Pulmonary artery endothelial cell (primary cell): ENCODE data around the gene LNX1. TPM values are rescaled to one million over a fixed set of nuclear protein-coding genes. Genes with fewer than 3 reads are reported as not detected.

Experiments used
- DNase-seq: peaks from one replicate; pipeline ENCODE4 v3.0.0-alpha.2; 2011; ENCODE audit warnings: low read depth, low spot score
- total RNA-seq: library from RNA; depleted of rRNA; stranded (reverse); fragments of >200 nt; gene quantifications from 2 replicates; pipeline ENCODE4 v1.2.3, GENCODE V29; 2014

Gene LNX1
- total RNA-seq, 1 donor from 2014 or later = 6.1 TPM

DNA sequence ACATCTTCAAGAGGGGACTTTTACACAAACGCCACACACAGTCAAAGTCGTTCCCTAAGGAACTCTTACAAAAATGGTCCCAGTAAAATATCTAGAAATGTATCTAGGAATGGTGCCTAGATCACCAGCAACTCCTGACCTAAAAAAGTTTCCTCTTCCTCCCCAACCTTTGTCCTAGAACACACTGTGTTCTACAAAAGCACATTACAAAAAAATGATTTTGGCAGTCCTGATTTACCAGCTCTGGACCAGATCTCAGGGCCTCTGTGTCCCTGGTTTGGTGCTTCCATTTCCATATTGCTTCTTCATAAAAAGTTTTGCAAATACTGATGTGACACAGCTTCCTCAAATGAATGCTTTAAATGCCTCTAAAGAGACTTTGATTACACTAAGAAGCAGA lies 55.0 kb downstream of the LNX1 start:
- DNase-seq = no peak

- DNase-seq = no peak
These were observed 55.7 kb downstream of the LNX1 start for GRCh38 chr4:53535567-53535966.

DNA sequence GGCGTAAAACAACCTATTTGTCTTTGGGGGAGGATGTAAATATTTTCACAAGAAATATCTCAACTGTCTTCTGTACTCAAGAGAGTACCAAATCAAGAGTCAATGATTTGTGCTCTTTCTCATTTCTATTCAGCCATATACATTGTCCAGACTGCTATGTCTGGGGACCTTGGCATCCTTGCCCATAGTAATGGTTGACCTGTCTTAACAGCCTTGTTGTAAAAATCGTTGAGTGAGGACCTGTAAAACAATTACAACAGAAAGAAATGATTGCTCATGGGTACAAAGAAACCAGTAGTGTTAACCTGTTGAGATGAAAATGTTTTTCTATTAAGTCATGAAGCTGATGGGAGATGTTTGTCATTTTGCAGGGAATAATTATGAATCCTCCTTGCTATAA lies 56.6 kb downstream of the LNX1 start:
- no peak for DNase-seq

DNA sequence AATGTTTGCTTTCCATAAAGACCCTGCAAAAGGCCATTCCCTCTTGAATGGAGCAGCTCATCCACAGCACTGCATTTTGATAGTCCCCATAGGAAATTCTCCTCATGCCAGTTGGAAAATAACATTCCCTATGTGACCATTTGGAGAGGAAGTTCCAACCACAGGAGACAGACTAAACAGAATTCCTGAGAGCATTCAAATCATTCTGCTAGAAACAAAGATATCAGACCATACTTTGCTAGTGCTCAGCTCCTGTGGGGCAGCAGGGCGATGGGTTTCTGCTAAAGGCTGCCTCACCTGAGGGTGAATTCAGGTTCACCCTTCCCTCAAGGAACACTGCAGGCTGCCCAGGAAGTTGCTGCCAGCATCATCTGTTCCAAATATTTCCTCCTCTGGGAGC lies 58.8 kb downstream of the LNX1 start:
- DNase-seq = no peak

- no peak for DNase-seq
These were observed 59.6 kb downstream of the LNX1 start for GRCh38 chr4:53531585-53532224.

DNA sequence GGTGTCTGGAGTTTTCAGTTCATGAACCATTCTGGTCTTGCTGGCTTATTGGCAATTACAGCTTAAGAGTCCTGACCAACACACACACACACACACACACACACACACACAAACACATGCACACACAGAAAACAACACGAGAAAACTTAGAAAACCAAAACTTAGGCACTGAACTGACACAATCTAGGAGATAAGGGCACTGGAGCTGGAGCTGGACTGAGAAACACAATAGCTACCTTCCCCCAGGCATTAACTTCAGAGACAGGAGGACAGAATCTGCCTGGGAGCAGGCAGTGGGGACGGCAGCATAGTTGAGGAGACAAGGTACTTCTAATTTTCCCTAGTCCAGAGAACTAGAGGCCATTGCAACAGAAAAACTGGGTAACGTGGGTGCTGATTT lies 62.3 kb downstream of the LNX1 start:
- no peak for DNase-seq

DNA sequence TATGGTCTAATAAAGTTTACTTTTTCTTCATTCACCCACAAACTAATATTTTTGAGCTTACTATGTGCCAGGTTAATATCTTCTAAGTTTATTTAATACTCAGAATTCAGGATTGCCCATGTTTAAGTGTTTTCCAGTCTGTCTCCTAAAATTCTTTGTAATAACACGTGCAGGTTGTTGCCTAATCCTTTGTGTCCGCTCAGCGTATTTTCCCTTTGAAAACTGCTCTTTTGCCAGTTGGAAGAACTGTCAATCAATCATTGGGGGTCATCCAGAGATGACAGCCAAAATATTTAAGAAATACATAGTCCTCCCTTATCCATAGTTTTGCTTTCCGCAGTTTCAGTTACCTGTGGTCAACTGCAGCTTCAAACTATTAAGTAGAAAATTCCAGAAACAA lies 63.4 kb downstream of the LNX1 start:
- no peak for DNase-seq

GRCh38 chr4:53527326-53527725 lies 64.0 kb downstream of the LNX1 start:
- no peak for DNase-seq

DNA sequence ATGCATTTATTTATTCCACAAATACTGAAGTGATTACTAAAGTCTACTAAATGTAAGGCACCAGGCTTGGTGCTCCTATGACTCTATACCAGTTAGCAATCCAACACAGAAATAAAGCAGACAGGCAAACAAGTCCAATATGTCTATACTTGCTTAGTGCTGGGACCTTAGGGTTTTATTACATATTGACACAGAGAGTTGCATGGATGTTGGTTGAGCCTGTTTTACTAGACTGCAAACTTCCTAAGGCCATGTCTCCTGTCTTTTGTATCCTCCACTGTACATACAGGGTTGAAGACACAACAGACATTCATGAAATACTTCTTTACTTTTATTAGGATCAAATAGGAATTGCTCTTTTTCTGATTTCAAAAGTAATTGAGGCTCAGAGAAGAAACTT lies 69.0 kb downstream of the LNX1 start:
- no peak for DNase-seq

DNA sequence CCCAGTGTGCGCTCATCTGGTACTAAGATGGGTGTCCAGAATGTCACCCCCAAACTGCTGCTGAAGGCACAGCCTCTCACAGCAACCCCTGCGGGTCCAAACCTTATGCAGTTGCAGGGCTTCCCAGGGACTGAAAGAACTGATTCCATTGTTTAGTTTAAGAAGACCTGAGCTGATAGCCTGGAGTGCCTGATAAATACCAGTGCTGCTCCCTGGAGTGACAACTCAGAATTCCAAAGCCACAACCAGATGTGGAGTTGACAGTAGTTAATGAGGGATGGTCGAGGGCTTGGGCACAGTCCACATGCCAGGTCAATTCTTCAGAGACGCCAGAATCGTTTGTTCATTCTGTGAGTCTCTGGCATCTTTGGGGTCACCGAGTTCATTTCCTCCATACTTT lies 71.2 kb downstream of the LNX1 start:
- no peak for DNase-seq

DNA sequence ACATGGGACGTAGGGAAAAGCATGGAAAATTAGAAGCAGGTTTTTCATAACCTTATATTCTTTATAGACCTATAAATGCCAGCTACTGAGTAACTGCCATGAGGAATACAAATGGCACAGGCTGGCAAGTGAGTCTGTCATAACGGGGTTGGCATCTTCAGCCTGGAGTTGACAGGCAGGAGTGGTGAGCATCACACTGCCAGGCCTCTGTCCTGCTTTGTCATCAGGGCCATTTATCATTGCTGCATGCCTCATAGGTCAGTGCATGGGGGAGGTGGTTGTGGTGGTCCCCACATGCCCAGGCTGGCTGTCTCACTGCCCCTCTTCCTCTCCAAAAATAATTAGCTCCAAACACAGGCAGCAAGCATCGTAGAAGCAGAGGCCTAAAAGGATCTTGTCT lies 72.5 kb downstream of the LNX1 start:
- DNase-seq = no peak

DNA sequence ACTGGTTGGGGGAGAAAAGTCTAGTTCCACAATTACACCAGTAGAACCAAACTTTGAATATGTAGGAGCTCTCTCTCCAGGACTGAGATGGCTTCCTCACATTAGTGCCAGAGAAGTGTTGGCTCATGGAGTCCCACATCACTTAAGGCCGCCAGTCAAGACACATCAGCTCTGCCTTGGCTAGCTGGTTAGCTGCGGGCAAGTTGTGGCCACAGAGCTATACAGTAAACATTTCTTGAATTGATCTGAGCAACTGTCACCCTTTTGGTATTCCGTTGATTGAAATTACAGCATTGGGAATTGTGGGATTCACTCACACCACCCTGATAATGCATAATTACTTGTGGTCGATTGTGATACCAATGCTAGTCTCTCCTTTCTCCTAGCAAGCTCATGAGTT lies 76.2 kb downstream of the LNX1 start:
- DNase-seq = no peak

GRCh38 chr4:53514509-53514908 lies 76.8 kb downstream of the LNX1 start:
- DNase-seq = no peak

- no peak for DNase-seq
These were observed 78.7 kb downstream of the LNX1 start for GRCh38 chr4:53512608-53513007.

DNA sequence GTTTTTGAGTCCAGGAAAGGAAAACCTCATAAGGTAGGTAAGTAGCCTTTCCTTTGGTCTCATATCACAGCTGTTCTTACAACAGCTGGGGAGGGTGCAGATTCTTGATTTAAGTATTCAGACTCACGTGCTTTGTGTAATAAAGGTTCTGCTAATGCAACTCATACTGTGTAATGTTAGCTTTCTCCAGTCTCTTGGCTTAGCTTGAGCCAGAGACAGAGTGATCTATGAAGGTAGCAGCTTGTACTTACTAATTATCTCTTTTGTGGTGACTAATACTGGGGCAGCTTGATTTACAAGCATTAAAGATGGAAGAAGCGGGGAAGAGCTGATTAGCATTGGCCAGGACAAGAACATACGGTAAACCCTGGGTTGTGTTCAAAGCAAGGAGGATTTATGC lies 80.3 kb downstream of the LNX1 start:
- DNase-seq = no peak

DNA sequence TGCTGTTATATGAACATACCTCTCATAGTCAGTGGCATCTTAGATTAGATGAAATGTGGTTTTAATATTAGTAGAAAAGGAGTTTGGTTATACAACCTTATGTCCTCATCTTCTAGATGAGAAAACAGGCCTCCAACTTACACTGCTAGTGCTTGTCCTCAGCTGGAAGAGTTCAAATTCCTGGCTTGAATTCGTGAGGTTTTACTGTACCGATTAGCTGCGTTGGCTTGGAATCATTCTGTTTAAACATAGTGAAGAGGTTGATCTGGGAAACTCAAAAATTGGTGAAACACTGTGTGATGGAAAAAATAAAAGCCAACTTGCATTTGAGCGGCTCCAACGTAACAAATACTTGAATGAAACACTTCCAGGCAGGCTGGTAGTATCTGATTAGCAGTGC lies 81.0 kb downstream of the LNX1 start:
- no peak for DNase-seq

- DNase-seq = no peak
These were observed 82.8 kb downstream of the LNX1 start for GRCh38 chr4:53508446-53508845.

DNA sequence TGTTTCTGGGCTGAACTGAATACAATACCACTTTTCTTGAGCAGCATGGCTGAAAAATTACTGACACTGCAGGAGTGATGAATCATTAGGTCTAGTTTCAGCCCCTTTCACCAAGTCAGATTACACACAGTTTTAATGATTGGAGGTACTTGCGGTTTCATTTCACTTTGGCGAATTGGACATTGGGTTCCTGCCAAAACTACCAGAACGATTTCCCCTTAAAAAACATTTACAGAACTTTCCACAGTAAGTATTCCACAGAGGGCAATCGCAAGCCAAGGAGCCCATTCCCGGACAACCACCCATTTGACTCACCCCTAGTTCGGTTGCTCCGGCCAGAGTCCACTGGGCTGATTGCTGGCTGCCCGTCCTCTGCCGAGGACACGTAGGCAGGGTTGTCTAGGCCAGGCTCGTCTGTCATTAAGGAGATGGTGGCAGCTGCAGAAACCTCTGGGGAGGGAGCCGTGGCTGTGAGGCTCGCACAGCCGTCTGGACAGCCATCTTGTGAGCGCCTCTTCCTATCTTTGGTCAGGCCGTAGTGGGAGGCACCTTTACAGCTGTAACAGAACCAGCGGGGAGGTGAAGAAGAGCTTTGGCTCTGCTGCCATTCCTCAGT lies 83.5 kb downstream of the LNX1 start:
- peak; percentile 33 for DNase-seq

DNA sequence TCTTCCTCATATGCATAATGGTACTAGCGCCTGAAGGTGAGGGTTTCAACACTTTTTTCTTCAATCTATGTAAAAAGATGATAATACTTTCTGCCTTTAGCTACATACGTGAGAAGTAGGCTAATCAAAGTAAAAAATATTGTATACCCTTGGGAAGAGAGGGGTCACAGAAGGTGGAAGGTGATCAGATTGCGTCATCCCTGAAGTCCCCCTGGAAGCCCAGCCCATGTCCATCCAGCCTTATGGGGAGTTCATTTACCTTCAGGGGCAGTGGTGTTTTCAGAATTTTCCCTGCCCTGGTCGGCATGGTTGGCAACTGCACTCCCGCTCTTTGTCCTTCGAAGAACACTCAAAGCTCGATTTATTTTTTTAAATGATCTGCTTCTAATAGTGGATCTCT lies 84.2 kb downstream of the LNX1 start:
- no peak for DNase-seq

DNA sequence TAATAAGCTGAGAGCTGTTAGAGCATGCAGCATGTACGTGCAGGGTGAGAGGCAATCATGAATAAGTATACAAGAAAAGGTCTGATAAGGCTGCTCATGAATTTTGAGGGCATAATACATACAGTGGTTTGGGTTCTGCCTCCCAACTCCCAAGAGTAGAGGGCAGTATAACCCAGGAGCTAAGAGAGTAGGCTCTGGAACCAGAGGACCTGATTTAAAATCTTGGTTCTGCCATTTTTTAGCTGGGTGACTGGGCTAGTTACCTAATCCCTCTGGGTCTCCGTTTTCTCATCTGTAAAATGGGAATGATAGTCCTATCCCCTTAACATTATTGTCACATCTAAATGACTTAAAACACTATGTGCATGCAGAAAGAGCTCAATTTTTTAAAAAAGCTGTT lies 85.3 kb downstream of the LNX1 start:
- DNase-seq = no peak

GRCh38 chr4:53502094-53502493 lies 89.2 kb downstream of the LNX1 start:
- no peak for DNase-seq

GRCh38 chr4:53501561-53501960 lies 89.7 kb downstream of the LNX1 start:
- no peak for DNase-seq

- no peak for DNase-seq
These were observed 90.7 kb downstream of the LNX1 start for GRCh38 chr4:53500546-53500945.

- DNase-seq = no peak
These were observed 91.5 kb downstream of the LNX1 start for GRCh38 chr4:53499791-53500190.
